Measurements from ENCODE around the gene HYAL1.

The HYAL1 gene

GRCh38 chr3:50345586-50346234 is 42.3 kb upstream of the HYAL1 start, which contains the start of gene ZMYND10:
ZMYND10 (minus strand) TSS chr3:50345732; CDS start chr3:50345579, 153 bp downstream.
- FAIRE-seq: no peak
- TF ChIP-seq, protein P1, sequence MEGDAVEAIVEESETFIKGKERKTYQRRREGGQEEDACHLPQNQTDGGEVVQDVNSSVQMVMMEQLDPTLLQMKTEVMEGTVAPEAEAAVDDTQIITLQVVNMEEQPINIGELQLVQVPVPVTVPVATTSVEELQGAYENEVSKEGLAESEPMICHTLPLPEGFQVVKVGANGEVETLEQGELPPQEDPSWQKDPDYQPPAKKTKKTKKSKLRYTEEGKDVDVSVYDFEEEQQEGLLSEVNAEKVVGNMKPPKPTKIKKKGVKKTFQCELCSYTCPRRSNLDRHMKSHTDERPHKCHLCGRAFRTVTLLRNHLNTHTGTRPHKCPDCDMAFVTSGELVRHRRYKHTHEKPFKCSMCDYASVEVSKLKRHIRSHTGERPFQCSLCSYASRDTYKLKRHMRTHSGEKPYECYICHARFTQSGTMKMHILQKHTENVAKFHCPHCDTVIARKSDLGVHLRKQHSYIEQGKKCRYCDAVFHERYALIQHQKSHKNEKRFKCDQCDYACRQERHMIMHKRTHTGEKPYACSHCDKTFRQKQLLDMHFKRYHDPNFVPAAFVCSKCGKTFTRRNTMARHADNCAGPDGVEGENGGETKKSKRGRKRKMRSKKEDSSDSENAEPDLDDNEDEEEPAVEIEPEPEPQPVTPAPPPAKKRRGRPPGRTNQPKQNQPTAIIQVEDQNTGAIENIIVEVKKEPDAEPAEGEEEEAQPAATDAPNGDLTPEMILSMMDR (IDR thresholded peaks at IDR 0.05; ENCODE audit: insufficient read depth, missing control alignments): no peak
- DNase-seq (ENCODE audit: insufficient read length, low spot score): peak; percentile 81

DNA sequence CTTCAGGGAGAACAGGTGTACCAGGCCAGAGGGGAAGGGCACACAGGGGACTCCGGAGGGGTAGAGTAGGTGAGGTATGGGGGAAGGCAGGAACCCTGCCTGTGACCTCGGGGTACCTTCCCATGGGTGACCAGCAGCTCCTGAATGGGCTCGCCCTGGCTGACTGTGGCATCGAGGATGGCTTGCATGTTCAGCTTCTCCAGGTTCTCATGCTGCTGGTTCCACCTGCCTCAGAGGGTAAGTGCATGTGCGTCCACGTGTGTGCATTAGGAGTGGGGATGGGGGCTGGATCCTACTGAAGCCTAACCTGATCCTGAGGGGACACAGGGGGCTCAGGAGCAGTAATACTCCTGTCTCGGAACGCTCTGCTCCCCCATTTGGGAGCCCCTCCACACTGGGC is 41.6 kb upstream of the HYAL1 start:
- TF ChIP-seq, protein P1 (IDR thresholded peaks at IDR 0.05; ENCODE audit: insufficient read depth, missing control alignments): no peak

DNA sequence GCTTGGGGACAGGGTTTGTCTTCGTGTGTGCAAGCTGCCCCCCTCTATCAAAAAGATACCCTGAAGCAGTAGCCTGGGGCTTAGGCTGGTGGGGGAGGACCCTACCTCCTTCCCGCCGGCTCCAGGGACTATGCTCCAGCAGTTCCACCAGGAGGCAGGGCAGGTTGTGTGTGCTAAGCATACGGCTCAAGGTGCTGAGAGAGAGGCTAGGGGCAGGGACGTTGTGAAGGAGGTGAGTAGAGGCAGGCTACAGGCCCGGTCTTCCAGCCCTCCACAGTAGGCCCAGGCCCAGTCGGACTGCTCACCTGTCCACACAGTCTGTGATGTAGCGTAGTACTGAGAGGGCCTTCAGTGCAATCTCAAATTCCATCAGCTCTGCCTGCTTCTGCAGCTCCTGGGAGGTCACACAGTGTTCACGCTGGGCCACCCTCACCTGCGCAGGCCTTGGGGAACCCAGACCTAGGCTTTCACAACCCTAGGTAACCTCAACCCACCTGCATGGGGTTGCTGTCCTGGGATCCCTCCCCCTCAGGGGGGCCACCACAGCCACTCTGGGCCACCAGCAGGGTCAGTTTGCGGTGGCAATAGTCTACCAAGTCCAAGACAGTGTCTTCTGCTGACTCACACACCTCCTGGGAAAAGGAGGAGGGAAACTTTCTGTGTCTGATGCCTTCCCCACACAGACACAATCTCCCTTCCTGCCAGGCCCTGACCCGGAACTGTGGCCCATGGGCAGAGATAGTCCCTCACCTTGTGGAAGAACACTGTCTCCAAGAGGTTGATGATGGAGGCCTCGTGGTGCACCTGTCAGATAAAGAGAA is 39.6 kb upstream of the HYAL1 start:
- DNase-seq (ENCODE audit: insufficient read length, low spot score) (no peak), FAIRE-seq (no peak)
- TF ChIP-seq, protein P1 (IDR thresholded peaks at IDR 0.05; ENCODE audit: insufficient read depth, missing control alignments): no peak

More for the DNA sequence above, 41.6 kb upstream of the HYAL1 start:
- FAIRE-seq: no peak
- no peak for DNase-seq (ENCODE audit: insufficient read length, low spot score)

- DNase-seq (ENCODE audit: insufficient read length, low spot score) (no peak), FAIRE-seq (no peak)
- TF ChIP-seq, protein P1 (IDR thresholded peaks at IDR 0.05; ENCODE audit: insufficient read depth, missing control alignments): no peak
Measured at GRCh38 chr3:50341996-50342650, 38.7 kb upstream of the HYAL1 start.

GRCh38 chr3:50341537-50341936 is 38.2 kb upstream of the HYAL1 start:
- no peak for FAIRE-seq

DNA sequence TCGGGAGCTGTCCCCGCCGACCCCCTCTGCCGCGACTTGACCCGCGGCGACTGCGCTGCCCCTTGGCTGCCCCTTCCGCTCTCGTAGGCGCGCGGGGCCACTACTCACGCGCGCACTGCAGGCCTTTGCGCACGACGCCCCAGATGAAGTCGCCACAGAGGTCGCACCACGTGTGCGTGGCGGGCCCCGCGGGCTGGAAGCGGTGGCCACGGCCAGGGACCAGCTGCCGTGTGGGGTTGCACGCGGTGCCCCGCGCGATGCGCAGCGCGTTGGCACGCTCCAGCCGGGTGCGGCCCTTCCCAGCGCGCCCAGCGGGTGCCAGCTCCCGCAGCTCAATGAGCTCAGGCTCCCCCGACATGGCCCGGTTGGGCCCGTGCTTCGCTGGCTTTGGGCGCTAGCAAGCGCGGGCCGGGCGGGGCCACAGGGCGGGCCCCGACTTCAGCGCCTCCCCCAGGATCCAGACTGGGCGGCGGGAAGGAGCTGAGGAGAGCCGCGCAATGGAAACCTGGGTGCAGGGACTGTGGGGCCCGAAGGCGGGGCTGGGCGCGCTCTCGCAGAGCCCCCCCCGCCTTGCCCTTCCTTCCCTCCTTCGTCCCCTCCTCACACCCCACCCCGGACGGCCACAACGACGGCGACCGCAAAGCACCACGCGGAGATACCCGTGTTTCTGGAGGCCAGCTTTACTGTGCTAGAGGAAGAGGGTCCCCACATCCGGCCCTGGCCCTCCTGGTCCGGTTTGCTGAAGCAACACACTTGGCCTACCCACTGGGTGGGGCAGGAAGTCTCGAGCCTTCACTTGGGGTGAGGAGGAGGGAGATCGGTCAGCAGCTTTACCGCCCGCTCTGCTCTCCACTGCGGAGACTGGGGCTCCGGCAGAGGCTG is 37.3 kb upstream of the HYAL1 start, which contains the start of gene RASSF1:
Gene RASSF1 (minus strand): TSS at position 389 of the 882 bp plus-strand sequence. CDS start 31 bp downstream, at position 358.
- TF ChIP-seq, protein P1 (IDR thresholded peaks at IDR 0.05; ENCODE audit: insufficient read depth, missing control alignments): no peak
- DNase-seq (ENCODE audit: insufficient read length, low spot score): no peak
- FAIRE-seq: no peak

More at GRCh38 chr3:50341537-50341936, 38.2 kb upstream of the HYAL1 start:
- no peak for DNase-seq (ENCODE audit: insufficient read length, low spot score)
- TF ChIP-seq, protein P1 (IDR thresholded peaks at IDR 0.05; ENCODE audit: insufficient read depth, missing control alignments): no peak

Data from D721Med (cell line).